SK-N-SH treated with all-trans-retinoic acid at 6 μM for 48 hours (cell line): ENCODE results near the gene SEL1L3.

Source experiments
- CSDC2 ChIP-seq: fragments of 250-450 bp; sonication (Bioruptor Pico); IDR thresholded peaks from 2 replicates; pipeline ENCODE4 v1.5.0; 2020; ENCODE audit warnings: mild to moderate bottlenecking, moderate library complexity
- ESRRG ChIP-seq: fragments of 250-450 bp; sonication (Bioruptor Pico); IDR thresholded peaks from 2 replicates; pipeline ENCODE4 v1.6.1; 2021; ENCODE audit warnings: mild to moderate bottlenecking
- GLIS3 ChIP-seq: fragments of 250-450 bp; sonication (Bioruptor Pico); IDR thresholded peaks from 2 replicates; pipeline ENCODE4 v1.5.0; 2020; ENCODE audit warnings: mild to moderate bottlenecking, moderate library complexity
- ISL1 ChIP-seq: fragments of 250-450 bp; sonication (Bioruptor Pico); IDR thresholded peaks from 2 replicates; pipeline ENCODE4 v2.1.2; 2022; ENCODE audit warnings: mild to moderate bottlenecking, moderate library complexity
- OSR1 ChIP-seq: fragments of 250-450 bp; sonication (Bioruptor Pico); IDR thresholded peaks from 2 replicates; pipeline ENCODE4 v1.8.0; 2022; ENCODE audit warnings: moderate library complexity, mild to moderate bottlenecking, inconsistent platforms
- RARB ChIP-seq: fragments of 250-450 bp; sonication (Bioruptor Pico); IDR thresholded peaks from 2 replicates; pipeline ENCODE4 v1.8.0; 2021; ENCODE audit warnings: mild to moderate bottlenecking, moderate library complexity
- ZNF70 ChIP-seq: fragments of 450-650 bp; formaldehyde crosslinking; IDR thresholded peaks from 2 replicates; pipeline ENCODE4 v1.5.0; 2020; ENCODE audit warnings: mild to moderate bottlenecking, moderate library complexity
- TF ChIP-seq, protein P1 (sequence below): fragments of 250-450 bp; sonication (Bioruptor Pico); IDR thresholded peaks from 2 replicates; pipeline ENCODE4 v1.5.1; 2021; ENCODE audit warnings: mild to moderate bottlenecking, moderate library complexity
- TF ChIP-seq, protein P2 (sequence below): fragments of 250-450 bp; sonication (Bioruptor Pico); IDR thresholded peaks from 2 replicates; pipeline ENCODE4 v1.8.0; 2020; ENCODE audit warnings: mild to moderate bottlenecking, moderate library complexity, borderline replicate concordance

DNA sequence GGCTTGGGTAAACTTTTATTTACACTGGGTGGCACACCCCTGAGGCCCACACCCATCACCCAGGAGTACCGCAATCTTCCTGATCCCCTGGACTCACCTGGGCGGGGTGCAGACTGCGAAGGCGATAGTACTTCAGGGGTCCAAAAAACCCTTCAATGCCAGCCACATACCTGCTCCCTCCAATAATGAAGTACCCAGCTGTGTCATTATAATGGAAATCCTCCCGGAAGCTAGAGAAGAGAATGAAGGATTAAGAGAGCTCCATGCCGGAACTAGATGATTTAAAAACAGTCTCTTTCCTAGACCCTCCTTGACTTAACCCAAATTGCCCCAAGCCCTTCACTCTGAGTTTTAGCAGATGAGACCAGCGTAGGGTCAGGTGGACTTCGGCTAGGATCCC is 40.9 kb downstream of the SEL1L3 start:
- no peak for TF ChIP-seq RARB (CRISPR knock-in tag)
- TF ChIP-seq, protein P1, sequence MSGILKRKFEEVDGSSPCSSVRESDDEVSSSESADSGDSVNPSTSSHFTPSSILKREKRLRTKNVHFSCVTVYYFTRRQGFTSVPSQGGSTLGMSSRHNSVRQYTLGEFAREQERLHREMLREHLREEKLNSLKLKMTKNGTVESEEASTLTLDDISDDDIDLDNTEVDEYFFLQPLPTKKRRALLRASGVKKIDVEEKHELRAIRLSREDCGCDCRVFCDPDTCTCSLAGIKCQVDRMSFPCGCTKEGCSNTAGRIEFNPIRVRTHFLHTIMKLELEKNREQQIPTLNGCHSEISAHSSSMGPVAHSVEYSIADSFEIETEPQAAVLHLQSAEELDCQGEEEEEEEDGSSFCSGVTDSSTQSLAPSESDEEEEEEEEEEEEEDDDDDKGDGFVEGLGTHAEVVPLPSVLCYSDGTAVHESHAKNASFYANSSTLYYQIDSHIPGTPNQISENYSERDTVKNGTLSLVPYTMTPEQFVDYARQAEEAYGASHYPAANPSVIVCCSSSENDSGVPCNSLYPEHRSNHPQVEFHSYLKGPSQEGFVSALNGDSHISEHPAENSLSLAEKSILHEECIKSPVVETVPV (CRISPR knock-in tag): no peak
- no peak for TF ChIP-seq ZNF70 (CRISPR knock-in tag)
- TF ChIP-seq ESRRG (CRISPR knock-in tag): no peak
- no peak for TF ChIP-seq ISL1 (CRISPR knock-in tag)
- TF ChIP-seq, protein P2, sequence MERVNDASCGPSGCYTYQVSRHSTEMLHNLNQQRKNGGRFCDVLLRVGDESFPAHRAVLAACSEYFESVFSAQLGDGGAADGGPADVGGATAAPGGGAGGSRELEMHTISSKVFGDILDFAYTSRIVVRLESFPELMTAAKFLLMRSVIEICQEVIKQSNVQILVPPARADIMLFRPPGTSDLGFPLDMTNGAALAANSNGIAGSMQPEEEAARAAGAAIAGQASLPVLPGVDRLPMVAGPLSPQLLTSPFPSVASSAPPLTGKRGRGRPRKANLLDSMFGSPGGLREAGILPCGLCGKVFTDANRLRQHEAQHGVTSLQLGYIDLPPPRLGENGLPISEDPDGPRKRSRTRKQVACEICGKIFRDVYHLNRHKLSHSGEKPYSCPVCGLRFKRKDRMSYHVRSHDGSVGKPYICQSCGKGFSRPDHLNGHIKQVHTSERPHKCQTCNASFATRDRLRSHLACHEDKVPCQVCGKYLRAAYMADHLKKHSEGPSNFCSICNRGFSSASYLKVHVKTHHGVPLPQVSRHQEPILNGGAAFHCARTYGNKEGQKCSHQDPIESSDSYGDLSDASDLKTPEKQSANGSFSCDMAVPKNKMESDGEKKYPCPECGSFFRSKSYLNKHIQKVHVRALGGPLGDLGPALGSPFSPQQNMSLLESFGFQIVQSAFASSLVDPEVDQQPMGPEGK (CRISPR knock-in tag): no peak
- TF ChIP-seq CSDC2: no peak
- no peak for TF ChIP-seq GLIS3
- no peak for TF ChIP-seq OSR1
